CD4-positive, alpha-beta T cell treated with Interferon gamma for 1 hour (primary cell): ENCODE data around the gene KRT74.

Source experiments
- DNase-seq: peaks from one replicate; pipeline ENCODE4 v3.0.0-alpha.2; 2020

KRT74 gene

GRCh38 chr12:52533686-52534470 lies 39.8 kb downstream of the KRT74 start:
- DNase-seq: no peak

- DNase-seq: no peak
Measured at GRCh38 chr12:52532636-52533035, 41.0 kb downstream of the KRT74 start.

GRCh38 chr12:52531566-52532300 lies 41.9 kb downstream of the KRT74 start:
- peak; percentile 38 for DNase-seq

DNA sequence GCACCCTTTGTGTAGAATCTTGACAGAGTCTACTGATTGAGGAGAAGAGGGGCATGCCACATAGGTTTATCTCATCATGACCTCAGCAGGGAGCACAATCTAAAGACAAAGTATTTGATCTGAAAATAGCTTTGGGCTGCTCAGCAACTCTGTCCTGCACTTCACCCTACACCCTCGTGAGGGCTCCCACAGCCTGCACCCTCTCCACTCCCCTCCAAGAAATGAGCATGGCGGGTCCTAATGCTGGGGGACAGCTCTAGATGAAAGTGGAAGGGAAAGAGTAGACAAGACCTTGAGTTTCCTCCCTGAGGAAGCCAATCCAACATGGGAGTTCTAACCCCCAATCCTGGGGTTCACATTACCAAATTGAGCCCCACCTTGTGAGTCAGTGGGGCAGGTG lies 42.7 kb downstream of the KRT74 start:
- DNase-seq: no peak

DNA sequence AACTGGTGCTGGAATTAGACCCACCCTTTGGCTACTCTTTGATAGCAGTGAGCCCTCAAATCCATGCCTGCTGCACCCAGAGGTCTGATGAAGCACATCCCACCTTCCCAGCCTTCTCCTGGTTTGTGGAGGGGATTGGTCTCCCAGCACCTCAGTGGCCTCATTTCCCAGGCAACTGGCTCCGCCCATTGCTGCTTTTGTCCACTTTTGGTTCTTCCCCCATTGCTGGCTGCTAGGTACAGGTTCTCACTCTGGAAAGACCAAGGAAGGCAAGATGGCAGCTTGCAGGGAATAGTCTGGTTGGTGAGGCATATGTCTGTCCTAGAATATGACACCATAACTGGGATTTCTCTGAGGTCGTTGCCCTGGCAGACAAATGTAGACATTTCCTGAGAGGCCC lies 43.3 kb downstream of the KRT74 start:
- DNase-seq: no peak

DNA sequence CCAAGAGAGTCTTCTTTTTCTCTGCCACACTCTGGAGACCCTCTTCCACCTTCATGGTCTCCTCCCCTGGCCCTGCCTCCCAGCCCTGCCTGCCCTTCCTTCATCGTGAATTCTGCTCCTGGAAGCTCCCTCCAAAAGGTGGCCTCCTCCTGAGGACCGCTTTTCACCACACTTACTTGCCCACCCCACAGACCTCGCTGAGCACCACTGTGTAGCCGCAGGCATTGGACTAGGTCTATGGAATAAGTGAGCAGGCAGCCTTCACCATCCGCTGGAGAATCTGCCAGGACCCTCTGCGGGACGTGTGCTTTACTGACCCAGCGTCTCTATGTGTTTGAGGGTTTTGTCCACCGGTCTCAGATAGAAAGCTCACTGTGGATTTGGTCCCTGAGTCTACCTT lies 43.8 kb downstream of the KRT74 start:
- DNase-seq: no peak

GRCh38 chr12:52529417-52529816 lies 44.2 kb downstream of the KRT74 start:
- DNase-seq: no peak

DNA sequence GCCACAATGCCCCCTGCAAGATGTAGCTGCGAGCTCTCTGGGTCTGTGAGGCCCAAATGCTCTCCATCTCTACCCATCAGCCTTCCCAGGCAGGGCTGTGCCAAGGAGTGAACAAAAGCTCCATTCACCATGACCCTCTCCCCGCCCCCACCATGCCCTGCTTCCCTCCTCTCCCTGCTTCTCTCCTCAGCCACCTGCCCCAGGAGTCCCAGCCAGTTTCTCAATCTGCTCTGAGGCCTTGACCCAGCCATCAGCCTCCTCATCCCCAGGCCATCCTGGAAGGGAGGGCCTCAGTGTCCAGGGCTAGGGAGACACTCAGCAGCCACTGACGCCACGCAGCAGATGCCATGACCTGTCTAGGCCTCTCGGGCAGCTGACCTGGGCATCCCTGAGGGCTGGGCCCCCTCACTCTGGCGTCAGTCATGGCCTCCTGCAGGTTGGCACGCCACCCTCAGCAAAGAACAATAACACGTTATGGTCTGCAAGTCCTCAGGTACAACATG lies 45.0 kb downstream of the KRT74 start:
- DNase-seq: no peak

- no peak for DNase-seq
Measured at GRCh38 chr12:52527121-52527800, 46.4 kb downstream of the KRT74 start.

DNA sequence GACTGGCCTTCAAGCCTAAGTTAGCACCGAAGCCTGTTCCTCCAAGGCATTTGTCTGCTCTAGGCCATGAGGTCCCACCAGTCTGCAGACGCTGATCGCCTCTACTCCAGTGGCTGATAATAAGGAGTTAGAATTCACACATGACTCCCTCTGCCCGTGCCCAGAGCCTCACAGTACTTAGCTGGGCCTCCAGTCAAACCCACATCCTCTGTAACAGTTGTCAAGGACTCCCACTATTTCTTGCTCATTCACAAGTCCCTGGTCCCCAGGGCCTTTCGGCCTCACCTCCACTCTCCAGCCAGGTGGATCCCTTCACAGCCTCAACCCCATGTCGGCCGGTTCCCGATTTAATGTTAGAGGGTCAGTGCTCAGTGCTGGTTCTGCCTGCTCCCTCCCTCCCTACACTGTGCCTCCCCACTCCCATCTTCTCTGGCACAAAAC lies 47.1 kb downstream of the KRT74 start:
- no peak for DNase-seq

DNA sequence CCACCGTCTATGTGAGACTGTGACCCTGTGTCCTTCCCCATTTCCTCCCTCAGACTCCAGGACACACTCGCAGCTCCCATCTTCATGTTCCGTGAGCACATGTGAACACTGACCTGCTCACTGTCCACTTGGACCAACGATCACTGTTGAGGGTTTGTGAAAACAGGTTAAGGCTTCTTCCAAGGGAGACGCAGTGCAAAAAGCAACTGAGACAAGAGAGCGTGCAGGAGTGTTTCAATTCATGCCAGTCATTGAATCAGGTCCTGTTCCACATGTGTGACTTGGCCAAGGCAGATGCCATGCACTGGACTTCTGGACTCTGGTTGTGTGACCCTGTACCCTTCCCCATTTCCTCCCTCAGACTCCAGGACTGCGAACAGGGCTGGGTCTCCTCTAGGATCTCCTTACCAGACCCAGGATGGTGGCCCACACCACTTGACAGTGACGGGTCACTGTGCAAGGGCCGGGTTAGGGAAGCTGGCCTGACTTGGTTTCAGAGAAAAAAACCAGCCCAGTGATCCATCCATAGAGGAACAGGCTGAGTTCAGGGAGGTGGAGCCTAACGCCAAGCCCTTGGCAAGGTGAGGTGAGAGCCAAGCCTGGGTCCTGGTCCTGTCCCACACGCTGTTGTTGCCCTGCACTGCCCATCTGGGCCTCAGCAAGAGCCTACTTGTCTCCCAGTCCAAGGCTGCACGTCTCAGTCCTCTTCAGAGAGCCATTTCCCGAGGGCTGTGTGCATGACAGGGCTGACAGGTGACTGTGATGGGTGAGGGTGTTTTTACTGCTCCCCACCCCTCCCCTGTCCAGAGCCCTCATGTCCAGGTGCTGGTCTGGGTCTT lies 47.8 kb downstream of the KRT74 start:
- DNase-seq: no peak

DNA sequence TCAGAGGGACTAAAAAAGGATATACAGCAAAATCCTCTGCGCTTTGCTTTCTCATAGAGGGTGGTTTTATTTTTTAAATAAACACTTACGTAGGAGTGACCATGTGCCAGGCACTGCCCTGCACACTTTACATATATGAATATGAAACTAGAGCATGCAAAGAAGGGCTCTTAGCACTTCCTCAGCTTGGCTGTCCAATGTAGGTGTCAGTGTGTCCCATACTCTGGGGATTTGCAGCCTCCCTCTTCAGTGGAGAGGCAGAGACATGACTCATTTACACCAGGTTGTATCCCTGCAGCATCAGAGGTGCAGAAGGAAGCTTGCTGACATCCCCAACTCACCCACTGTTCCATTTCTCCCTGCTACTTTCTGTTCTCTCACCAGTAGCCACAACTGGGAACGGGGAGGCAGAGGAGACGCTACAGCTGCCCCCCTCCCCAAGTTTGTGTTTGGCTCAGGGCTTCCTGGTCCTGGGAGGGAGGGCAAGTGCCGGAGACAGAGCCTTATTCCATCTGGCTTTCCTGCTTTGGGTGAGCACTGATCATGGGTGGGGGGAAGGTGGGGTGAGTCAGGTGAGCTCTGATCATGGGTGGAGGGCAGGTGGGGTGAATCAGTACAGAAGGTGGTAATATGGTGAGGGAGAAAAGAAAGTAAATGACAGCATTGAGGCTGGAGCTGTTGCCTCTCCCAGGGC lies 48.6 kb downstream of the KRT74 start:
- no peak for DNase-seq

DNA sequence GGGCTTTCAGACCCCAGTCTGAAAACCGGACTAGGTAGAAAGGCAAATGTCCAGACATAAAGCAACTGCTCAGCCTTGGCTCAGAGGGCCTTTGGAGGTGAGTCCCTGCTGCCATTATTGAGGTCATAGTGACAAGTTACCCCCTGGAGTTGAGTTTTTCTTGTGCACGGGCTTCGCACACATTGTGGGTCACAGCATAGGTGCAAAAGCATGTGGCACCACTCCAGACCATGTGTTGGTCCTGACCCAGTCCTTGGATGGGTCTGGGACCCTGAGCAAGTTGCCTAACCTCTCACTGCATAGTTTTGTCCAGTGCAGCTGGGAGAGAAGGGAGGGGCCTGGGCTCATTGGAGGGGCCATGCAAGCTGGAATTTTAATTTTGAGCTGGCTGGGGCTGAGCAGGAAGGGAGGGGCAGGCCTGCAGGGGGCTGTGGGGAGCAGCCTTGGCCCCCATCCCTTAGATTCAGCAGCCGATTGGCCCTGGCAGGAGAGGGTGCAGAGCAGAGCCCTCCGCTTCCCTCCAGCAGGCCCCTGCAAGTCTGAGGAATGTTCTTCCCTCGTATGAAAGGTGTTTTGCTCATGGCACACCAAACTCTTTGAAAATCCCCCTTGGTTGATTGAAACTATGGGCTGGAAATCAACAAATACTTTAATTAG lies 49.3 kb downstream of the KRT74 start:
- no peak for DNase-seq

DNA sequence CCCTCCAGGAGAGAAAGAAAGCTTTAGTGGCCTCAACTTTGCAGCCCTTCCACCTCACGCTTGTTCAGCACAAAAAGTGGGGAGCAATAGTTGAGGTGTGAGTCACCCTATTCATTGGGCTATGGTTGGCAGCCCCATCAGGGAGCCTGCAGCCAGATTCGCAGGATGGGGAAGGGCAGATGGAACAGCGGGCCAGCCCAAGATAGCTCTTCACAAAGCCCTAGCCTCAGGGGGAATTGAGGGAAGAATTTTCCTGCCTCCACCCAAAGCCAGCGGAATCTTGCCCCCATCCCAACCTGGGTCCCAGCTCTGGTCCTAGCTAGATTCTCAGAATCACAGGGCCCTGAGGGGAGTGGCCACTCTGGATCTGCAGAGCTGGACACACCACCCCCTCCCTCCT lies 49.8 kb downstream of the KRT74 start:
- no peak for DNase-seq

GRCh38 chr12:52522346-52523011 lies 51.2 kb downstream of the KRT74 start:
- no peak for DNase-seq

- DNase-seq: no peak
Measured at GRCh38 chr12:52521568-52522266, 51.9 kb downstream of the KRT74 start.

GRCh38 chr12:52521175-52521567 lies 52.5 kb downstream of the KRT74 start:
- no peak for DNase-seq

DNA sequence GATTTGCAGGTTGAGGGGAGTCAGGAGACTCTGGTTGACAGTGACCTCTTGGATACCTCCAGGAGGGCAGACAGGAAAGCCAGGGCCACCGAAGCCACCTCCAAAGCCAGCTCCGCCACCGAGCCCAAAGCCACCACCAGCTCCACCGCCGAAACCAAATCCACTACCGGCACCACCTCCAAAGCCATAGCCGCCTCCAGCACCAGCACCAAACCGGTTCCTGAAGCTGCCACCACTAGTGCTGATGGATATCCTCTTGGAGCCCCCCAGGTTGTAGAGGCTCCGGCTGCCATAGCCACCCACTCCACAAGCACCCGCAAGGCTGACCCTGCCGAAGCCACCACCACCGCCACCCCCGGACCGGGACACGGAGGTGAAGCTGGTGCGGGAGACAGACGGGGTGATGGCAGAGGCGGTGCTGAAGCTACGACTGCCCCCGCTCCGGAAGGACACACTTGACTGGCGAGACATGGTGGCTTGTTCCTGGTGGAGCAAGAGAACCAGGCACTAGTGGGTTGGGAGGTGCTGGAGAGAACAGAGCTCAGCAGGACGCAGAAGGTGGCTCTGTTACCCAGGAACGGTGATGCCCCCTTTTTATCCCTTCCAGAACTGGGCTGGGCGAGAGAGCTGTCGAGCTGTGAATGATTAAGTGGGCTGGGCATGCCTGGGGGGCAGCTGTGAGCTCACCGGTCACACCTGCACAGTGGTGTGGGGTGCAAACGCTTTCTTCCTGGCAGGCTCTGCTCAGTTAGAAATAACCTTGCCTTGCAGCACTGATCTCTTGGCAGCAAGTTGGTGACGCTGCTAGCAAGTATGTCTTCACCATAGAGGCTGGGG lies 53.6 kb downstream of the KRT74 start, which contains the start of gene KRT5:
TSS of gene KRT5 (minus strand) at position 569 of the 837 bp plus-strand sequence. CDS start at position 471, 98 bp downstream.
- no peak for DNase-seq

GRCh38 chr12:52519387-52519703 lies 54.3 kb downstream of the KRT74 start:
- no peak for DNase-seq
